GM12892 (cell line): Measurements from ENCODE around the gene CCDC33.

Experiments used
- DNase-seq: peaks from one replicate; pipeline ENCODE4 v3.0.0; 2011; ENCODE audit not compliant: insufficient read length
- FAIRE-seq: peaks from 2 replicates; lab custom pipeline; 2011; peaks lifted over from hg19 to GRCh38; lab: Jason Lieb, UNC
- POLR2A ChIP-seq: IDR thresholded peaks from 2 replicates; pipeline ENCODE4 v1.6.1; 2011; ENCODE audit warnings: low read depth, low read length, control low read depth
- POLR2AphosphoS5 ChIP-seq: IDR thresholded peaks from 2 replicates; pipeline ENCODE4 v1.6.1; 2011; ENCODE audit warnings: low read depth, low read length, control low read depth
- TAF1 ChIP-seq: IDR thresholded peaks from 2 replicates; pipeline ENCODE4 v1.6.1; 2011; ENCODE audit warnings: low read depth, mild to moderate bottlenecking, control low read depth, low read length, borderline replicate concordance

Gene CCDC33

GRCh38 chr15:74263466-74263865, 27.3 kb downstream of the CCDC33 start:
- no peak for TF ChIP-seq TAF1
- no peak for TF ChIP-seq POLR2A
- no peak for TF ChIP-seq POLR2AphosphoS5
- FAIRE-seq (no peak), DNase-seq (no peak)

GRCh38 chr15:74264081-74264501, 28.0 kb downstream of the CCDC33 start:
- TF ChIP-seq TAF1 (no peak), POLR2A (no peak), POLR2AphosphoS5 (no peak)
- FAIRE-seq (no peak), DNase-seq (no peak)

GRCh38 chr15:74265046-74265639, 29.0 kb downstream of the CCDC33 start:
- TF ChIP-seq TAF1 (no peak), POLR2AphosphoS5 (no peak), POLR2A (no peak)
- DNase-seq, result no peak
- no peak for FAIRE-seq

DNA sequence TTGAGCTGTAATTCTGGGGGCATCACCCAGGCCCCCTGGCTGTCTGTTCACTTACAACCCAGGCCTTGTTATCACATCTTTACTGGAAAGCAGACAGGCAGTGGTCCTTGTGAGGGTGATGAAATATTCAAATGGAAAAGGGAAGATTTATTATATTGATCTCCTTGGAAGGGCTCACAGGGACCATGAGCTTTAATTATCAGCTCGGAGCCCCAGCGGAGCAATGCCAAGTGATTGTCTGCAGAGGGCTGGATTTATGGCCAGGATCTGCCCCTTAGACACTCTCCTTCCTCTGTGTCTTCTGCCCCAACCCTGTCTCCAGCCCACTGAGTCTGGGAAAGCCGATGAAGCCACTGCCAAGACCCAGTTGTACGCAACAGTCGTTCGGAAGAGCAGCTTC, 31.9 kb downstream of the CCDC33 start:
- no peak for TF ChIP-seq POLR2AphosphoS5
- TF ChIP-seq TAF1, result no peak
- no peak for TF ChIP-seq POLR2A
- FAIRE-seq (no peak), DNase-seq (no peak)

GRCh38 chr15:74269362-74270035, 33.4 kb downstream of the CCDC33 start:
- TF ChIP-seq POLR2A (no peak), TAF1 (no peak), POLR2AphosphoS5 (no peak)
- DNase-seq (no peak), FAIRE-seq (no peak)

- TF ChIP-seq TAF1 (no peak), POLR2A (no peak), POLR2AphosphoS5 (no peak)
- FAIRE-seq (no peak), DNase-seq (no peak)
Measured at GRCh38 chr15:74270155-74270554, 34.0 kb downstream of the CCDC33 start.

DNA sequence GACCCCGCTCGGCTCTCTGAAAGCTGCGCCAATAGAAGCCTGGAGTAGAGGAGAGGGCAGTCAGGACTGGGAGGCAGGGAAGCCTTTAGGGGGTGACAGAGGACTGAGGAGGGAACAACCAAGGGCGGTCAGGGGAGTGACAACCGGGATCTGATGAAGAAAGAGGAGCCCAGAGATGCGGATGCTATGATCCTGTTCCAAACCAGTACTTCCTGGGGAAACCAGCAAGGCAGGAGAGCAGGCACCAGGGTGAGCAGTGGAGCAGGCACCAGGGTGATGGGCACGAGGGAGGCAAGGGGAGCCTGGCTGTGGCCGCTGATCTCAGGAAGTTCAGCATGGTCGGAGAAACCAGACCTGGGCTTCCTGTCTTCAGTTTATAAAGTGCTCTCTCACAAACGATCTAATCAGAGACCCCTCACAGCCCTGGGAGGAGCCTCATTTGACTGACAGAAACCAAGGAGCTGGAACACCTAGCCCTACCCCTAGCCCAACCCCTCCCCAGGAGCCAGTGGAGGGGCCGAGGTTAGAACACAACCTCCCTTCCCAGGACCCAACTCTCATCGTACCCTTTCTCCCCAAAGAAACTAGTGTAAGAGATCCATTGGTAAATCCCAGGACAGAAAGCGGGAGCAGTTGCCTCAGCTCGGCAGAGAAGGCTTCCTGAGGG, 34.9 kb downstream of the CCDC33 start:
- DNase-seq (no peak), FAIRE-seq (no peak)
- TF ChIP-seq POLR2A (no peak), TAF1 (no peak), POLR2AphosphoS5 (no peak)

DNA sequence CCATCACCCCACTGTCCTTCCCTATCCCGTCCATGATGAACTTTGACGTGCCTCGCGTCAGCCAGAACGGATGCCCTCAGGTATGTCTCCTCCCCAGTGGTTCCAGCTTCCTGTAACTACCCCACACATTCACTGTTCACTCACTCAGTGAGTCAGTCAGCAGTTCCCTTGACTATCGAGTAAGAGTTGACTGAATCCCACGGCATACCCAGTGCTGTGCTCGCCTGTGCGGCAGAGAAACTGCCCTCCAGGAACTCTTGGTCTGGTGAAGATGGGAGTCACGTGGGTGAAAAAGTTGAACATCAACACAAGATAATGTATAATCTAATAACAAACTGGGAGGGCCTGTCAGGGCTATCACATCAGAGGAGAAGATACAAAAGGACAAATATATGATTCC, 36.7 kb downstream of the CCDC33 start:
- DNase-seq, result no peak
- TF ChIP-seq POLR2AphosphoS5, result no peak
- TF ChIP-seq POLR2A, result no peak
- TF ChIP-seq TAF1, result no peak
- no peak for FAIRE-seq

DNA sequence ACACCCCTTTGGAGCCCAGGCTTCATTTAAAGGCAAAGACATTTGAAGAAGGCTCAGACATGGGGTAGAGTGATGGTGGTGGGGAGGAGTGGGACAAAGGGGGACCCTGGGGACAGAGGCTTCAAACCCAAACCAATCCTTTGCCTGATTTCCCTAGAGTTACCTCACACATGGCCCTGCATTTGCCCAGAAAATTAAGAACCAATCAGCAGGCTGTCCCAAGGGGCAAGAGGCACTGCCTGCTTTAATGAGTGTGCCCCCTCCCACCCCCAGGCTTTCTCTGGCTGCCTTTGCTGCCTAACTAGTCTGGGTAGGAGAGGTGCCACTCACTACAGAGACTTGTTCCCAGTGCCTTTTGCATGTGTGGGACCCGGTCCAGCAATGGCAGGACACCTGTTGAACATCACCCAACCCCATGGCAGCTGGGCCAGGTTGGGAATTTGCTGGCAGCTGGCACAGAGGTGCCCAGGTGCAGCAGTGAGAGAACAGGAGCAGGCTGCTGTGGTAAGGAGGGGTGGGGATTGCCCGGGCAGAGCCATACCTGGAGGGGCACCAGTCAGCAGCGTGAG, 38.4 kb downstream of the CCDC33 start:
- FAIRE-seq, result no peak
- TF ChIP-seq TAF1 (no peak), POLR2AphosphoS5 (no peak), POLR2A (no peak)
- DNase-seq, result no peak

DNA sequence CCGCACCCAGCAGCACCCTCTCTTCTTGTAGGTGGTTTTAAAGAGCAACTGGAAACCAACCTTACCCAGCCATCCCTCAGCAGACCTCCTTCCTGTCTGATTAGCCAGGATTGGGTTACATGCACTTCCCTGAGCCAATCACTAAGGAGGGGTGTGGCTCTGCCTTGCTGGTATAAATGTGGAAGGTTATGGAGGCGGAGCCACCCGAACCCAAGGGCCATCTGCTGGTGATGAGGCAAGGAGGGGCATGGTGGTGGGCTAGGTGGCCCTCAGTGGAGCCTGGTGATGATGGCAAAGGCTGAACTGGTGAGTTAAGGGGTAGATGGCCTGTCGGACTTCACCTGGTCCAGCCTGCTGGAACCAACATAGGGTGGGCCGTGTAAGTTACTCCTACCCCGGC, 39.8 kb downstream of the CCDC33 start:
- FAIRE-seq, result peak; percentile 61
- TF ChIP-seq POLR2AphosphoS5, result no peak
- TF ChIP-seq TAF1, result no peak
- no peak for TF ChIP-seq POLR2A
- no peak for DNase-seq

DNA sequence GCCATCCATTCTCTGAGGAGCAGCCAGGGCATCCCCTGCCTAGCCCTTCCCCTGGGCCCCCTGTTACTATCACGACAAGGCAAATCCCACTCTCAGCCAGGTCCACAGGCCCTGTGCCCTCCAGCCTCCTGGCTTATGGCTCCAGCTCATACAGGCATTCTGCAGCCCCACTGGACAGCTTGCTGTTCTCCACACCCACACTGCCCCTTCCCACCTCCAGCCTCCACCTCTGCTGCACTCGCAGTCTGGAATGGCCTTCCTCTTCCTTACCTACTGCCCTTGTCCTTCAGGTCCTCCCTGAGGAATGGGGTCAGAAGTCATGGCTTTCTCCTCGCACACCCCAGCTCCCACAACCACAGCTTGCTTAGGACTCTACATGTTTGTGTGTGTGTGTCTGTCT, 40.4 kb downstream of the CCDC33 start:
- FAIRE-seq (no peak), DNase-seq (no peak)
- no peak for TF ChIP-seq POLR2A
- TF ChIP-seq POLR2AphosphoS5, result no peak
- TF ChIP-seq TAF1, result no peak

DNA sequence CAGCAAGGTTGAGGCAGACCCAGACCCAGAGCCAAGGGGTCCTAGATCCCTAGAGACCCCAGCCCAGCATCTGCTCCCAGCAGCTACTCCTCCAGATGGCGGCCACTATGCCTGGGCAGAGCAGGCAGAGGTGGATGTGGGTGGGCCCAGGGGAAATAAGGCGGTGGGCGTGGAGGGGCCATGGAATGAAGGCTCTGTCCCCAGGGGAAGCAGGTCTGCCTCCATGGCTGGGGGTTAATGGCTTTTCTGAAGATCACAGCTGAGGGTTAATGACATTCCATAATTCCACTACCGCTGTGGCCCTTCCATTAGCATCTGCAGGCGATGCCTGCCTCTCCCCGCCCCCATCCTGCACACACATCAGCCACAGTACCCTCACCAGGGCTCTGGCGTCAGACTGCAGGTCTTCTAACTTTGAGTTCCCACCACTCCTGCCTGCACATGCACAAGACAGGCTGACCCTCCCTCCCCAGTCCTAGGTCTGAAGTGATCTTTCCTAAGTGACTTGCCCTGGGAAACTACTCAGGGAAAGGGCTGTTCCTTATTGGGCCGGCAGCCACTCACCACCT, 41.2 kb downstream of the CCDC33 start:
- TF ChIP-seq POLR2AphosphoS5, result no peak
- no peak for TF ChIP-seq TAF1
- no peak for TF ChIP-seq POLR2A
- FAIRE-seq (no peak), DNase-seq (no peak)
